Stimulated activated CD8-positive, alpha-beta memory T cell treated with anti-CD3 and anti-CD28 coated beads, Interleukin-2, amount 100 ng/mL, for 1 hour (primary cell): ENCODE results near the gene MIA2.
"Not testable (repeated sequence)": the region's sequence is repeated elsewhere in the genome, so short reads cannot be mapped to it uniquely, and the experiment has no call there.

Experiments
- DNase-seq, 2 donors: peaks; one replicate each; pipeline ENCODE4 v3.0.0-alpha.2; 2020; ENCODE audit warnings: low read depth in 2 of 2

The MIA2 gene

GRCh38 chr14:39341126-39341525, 107.4 kb downstream of the MIA2 start:
- DNase-seq: not testable (repeated sequence)

GRCh38 chr14:39342768-39343167, 109.1 kb downstream of the MIA2 start:
- DNase-seq: no peak

GRCh38 chr14:39343614-39344013, 109.9 kb downstream of the MIA2 start:
- no peak for DNase-seq

- DNase-seq: no peak
Measured at GRCh38 chr14:39350866-39351265, 117.2 kb downstream of the MIA2 start.

GRCh38 chr14:39351708-39352107, 118.0 kb downstream of the MIA2 start:
- DNase-seq: no peak

GRCh38 chr14:39359069-39359468, 125.4 kb downstream of the MIA2 start:
- not testable (repeated sequence) for DNase-seq

GRCh38 chr14:39360316-39360715, 126.6 kb downstream of the MIA2 start:
- no peak for DNase-seq

GRCh38 chr14:39361556-39361955, 127.8 kb downstream of the MIA2 start:
- not testable (repeated sequence) for DNase-seq

GRCh38 chr14:39364509-39364908, 130.8 kb downstream of the MIA2 start:
- no peak for DNase-seq

- no peak for DNase-seq
Measured at GRCh38 chr14:39365354-39365753, 131.6 kb downstream of the MIA2 start.

- DNase-seq: no peak
Measured at GRCh38 chr14:39366460-39367386, 133.0 kb downstream of the MIA2 start.

GRCh38 chr14:39367387-39367751, 133.7 kb downstream of the MIA2 start:
- DNase-seq: no peak

GRCh38 chr14:39368261-39368959, 134.7 kb downstream of the MIA2 start:
- DNase-seq: no peak

- no peak for DNase-seq
Measured at GRCh38 chr14:39369029-39369428, 135.3 kb downstream of the MIA2 start.

- no peak for DNase-seq
Measured at GRCh38 chr14:39370415-39370814, 136.7 kb downstream of the MIA2 start.

- no peak for DNase-seq
Measured at GRCh38 chr14:39372656-39373055, 138.9 kb downstream of the MIA2 start.

- no peak for DNase-seq
Measured at GRCh38 chr14:39374851-39375250, 141.1 kb downstream of the MIA2 start.

GRCh38 chr14:39376667-39377403, 143.1 kb downstream of the MIA2 start:
- no peak for DNase-seq

- DNase-seq: no peak
Measured at GRCh38 chr14:39381366-39381765, 147.7 kb downstream of the MIA2 start.

GRCh38 chr14:39382463-39382862, 148.7 kb downstream of the MIA2 start:
- no peak for DNase-seq

GRCh38 chr14:39383026-39383660, 149.4 kb downstream of the MIA2 start:
- no peak for DNase-seq

- DNase-seq: no peak
Measured at GRCh38 chr14:39383741-39384140, 150.0 kb downstream of the MIA2 start.
